ENCODE data around the gene KIF13A. TPM values are rescaled to one million over a fixed set of nuclear protein-coding genes. Genes with fewer than 3 reads are reported as not detected.

Gene KIF13A
- total RNA-seq, 1 donor from 2014 or later = 28.9 TPM

GRCh38 chr6:17828149-17828548 is 159.3 kb downstream of the KIF13A start:
- no peak for TF ChIP-seq CTCF (IDR thresholded peaks at IDR 0.05)
- Histone ChIP-seq H3K4me3 (no peak overlapping the region), H3K27ac (no peak overlapping the region), H3K9me3 (no peaks in the 10 kb centered on the region), H3K4me1 (no peaks in the 10 kb centered on the region), H3K27me3 (no peaks in the 10 kb centered on the region), H3K36me3 (peaks cover 53 to 73% of the 10 kb centered on the region in 2 donors)
- intact Hi-C loops (cut with DNase I) = no loop called here
- no peak for DNase-seq (ENCODE audit: low spot score in 2 of 2)

GRCh38 chr6:17826301-17826700 is 161.1 kb downstream of the KIF13A start:
- H3K4me3 ChIP-seq = no peak overlapping the region
- no peak for TF ChIP-seq CTCF (IDR thresholded peaks at IDR 0.05)
- no peaks in the 10 kb centered on the region for H3K27me3 ChIP-seq
- DNase-seq (ENCODE audit: low spot score in 2 of 2) = no peak
- no peaks in the 10 kb centered on the region for H3K4me1 ChIP-seq
- intact Hi-C loops (cut with DNase I) = no loop called here
- H3K36me3 ChIP-seq = peaks cover 48 to 75% of the 10 kb centered on the region in 2 donors
- H3K27ac ChIP-seq = no peak overlapping the region
- H3K9me3 ChIP-seq = no peaks in the 10 kb centered on the region

GRCh38 chr6:17820055-17820454 is 167.4 kb downstream of the KIF13A start:
- Histone ChIP-seq H3K4me1 (no peaks in the 10 kb centered on the region), H3K27ac (no peak overlapping the region), H3K36me3 (peaks cover 28 to 47% of the 10 kb centered on the region in 2 donors), H3K27me3 (no peaks in the 10 kb centered on the region), H3K4me3 (no peak overlapping the region), H3K9me3 (no peaks in the 10 kb centered on the region)
- TF ChIP-seq CTCF (IDR thresholded peaks at IDR 0.05) = no peak
- intact Hi-C loops (cut with DNase I) = no loop called here
- no peak for DNase-seq (ENCODE audit: low spot score in 2 of 2)

GRCh38 chr6:17817763-17818162 is 169.7 kb downstream of the KIF13A start:
- Histone ChIP-seq H3K36me3 (peaks cover 21 to 47% of the 10 kb centered on the region in 2 donors), H3K4me3 (no peak overlapping the region), H3K27me3 (no peaks in the 10 kb centered on the region), H3K9me3 (no peaks in the 10 kb centered on the region), H3K27ac (no peak overlapping the region), H3K4me1 (no peaks in the 10 kb centered on the region)
- no peak for TF ChIP-seq CTCF (IDR thresholded peaks at IDR 0.05)
- DNase-seq (ENCODE audit: low spot score in 2 of 2) = no peak
- intact Hi-C loops (cut with DNase I) = no loop called here

GRCh38 chr6:17816921-17817611 is 170.4 kb downstream of the KIF13A start:
- H3K27me3 ChIP-seq = no peaks in the 10 kb centered on the region
- H3K9me3 ChIP-seq = no peaks in the 10 kb centered on the region
- no peak for DNase-seq (ENCODE audit: low spot score in 2 of 2)
- intact Hi-C loops (cut with DNase I) = no loop called here
- TF ChIP-seq CTCF (IDR thresholded peaks at IDR 0.05) = no peak
- no peak overlapping the region for H3K4me3 ChIP-seq
- peaks cover 28 to 46% of the 10 kb centered on the region in 2 donors for H3K36me3 ChIP-seq
- no peaks in the 10 kb centered on the region for H3K4me1 ChIP-seq
- no peak overlapping the region for H3K27ac ChIP-seq
